GM12878 (cell line): ENCODE measurements around the gene KLF4. TPM values are rescaled to one million over a fixed set of nuclear protein-coding genes. Genes with fewer than 3 reads are reported as not detected.
A peak's percentile ranks its signal among the peaks of the same experiment; 100 is the strongest.

Source experiments
- ATAC-seq: fragments of 200-7000 bp; cut with Tn5 transposase; 3 replicates; pipeline ENCODE4 v1.9.1; 2020; ENCODE audit warnings: mild to moderate bottlenecking, moderate library complexity
- BruUV-seq: library from RNA; stranded (reverse); fragments of 400-500 nt; replicated peaks from 2 replicates; lab custom pipeline; 2021; lab: Mats Ljungman, UMichigan
- CTCF ChIA-PET: fragments of 300-600 bp; sonication (Branson Sonifier 250); formaldehyde crosslinking; extraction: SDS; loops from one replicate; lab custom pipeline; 2021; ENCODE audit warnings: inconsistent platforms; lab: Yijun Ruan, JAX
- POLR2A ChIA-PET: fragments of 350-600 bp; formaldehyde crosslinking; extraction: SDS; loops from one replicate; lab custom pipeline; 2021; ENCODE audit warnings: inconsistent platforms; lab: Charles Lee
- RAD21 ChIA-PET: fragments of 300-600 bp; sonication (Branson Sonifier 250); formaldehyde crosslinking; loops from one replicate; lab custom pipeline; 2023; ENCODE audit warnings: antibody characterized with exemption; ENCODE audit not compliant: unreplicated experiment; lab: Charles Lee
- SMC1A ChIA-PET: fragments of 300-600 bp; sonication (Branson Sonifier 250); formaldehyde crosslinking; loops from one replicate; lab custom pipeline; 2023; ENCODE audit not compliant: unreplicated experiment, uncharacterized antibody; lab: Charles Lee
- DNase-seq: peaks from one replicate; pipeline ENCODE4 v3.0.0-alpha.2; 2011; ENCODE audit warnings: low read depth, low spot score
- FAIRE-seq: peaks from 3 replicates; lab custom pipeline; 2011; peaks lifted over from hg19 to GRCh38; lab: Jason Lieb, UNC
- H2AFZ ChIP-seq: 2 replicates; pipeline ENCODE4 v1.6.0; 2011; ENCODE audit warnings: low read depth, low read length, control low read depth; ENCODE audit not compliant: control insufficient read depth
- H3K27ac ChIP-seq: 2 replicates; pipeline ENCODE4 v1.5.1; 2011; ENCODE audit warnings: control low read depth; ENCODE audit not compliant: control insufficient read depth, insufficient read depth
- H3K27me3 ChIP-seq, 2 experiments: replicated peaks in 1 of 2; 2 replicates each; pipeline versions ENCODE4 v1.6.0 to v1.6.1; 2011; ENCODE audit warnings: low read length in 1 of 2; ENCODE audit not compliant: control insufficient read depth in 2 of 2, insufficient read depth in 2 of 2
- H3K36me3 ChIP-seq, 2 experiments: 2 replicates each; pipeline ENCODE4 v1.5.1; 2011; ENCODE audit warnings: low read length in 1 of 2; ENCODE audit not compliant: control insufficient read depth in 2 of 2, insufficient read depth in 2 of 2
- H3K4me1 ChIP-seq: 2 replicates; pipeline ENCODE4 v1.6.1; 2011; ENCODE audit warnings: mild to moderate bottlenecking, low read length, moderate library complexity, mixed read lengths; ENCODE audit not compliant: control insufficient read depth, insufficient read depth
- H3K4me2 ChIP-seq: 2 replicates; pipeline ENCODE4 v1.6.0; 2011; ENCODE audit warnings: control low read depth; ENCODE audit not compliant: control insufficient read depth, insufficient read depth
- H3K4me3 ChIP-seq: fragments of 200-600 bp; sonication (generic); 2 replicates; pipeline ENCODE4 v1.5.1; 2016
- H3K79me2 ChIP-seq: 2 replicates; pipeline ENCODE4 v1.6.0; 2011; ENCODE audit warnings: low read length; ENCODE audit not compliant: control insufficient read depth, insufficient read depth
- H3K9ac ChIP-seq: 2 replicates; pipeline ENCODE4 v1.8.0; 2011; ENCODE audit warnings: low read length, control low read depth, mixed read lengths; ENCODE audit not compliant: control insufficient read depth, insufficient read depth
- H3K9me3 ChIP-seq: replicated peaks from 3 replicates; pipeline ENCODE4 v1.5.1; 2011; ENCODE audit warnings: mild to moderate bottlenecking, low read length; ENCODE audit not compliant: control insufficient read depth, insufficient read depth
- H4K20me1 ChIP-seq: 2 replicates; pipeline ENCODE4 v1.6.0; 2011; ENCODE audit not compliant: control insufficient read depth, insufficient read depth
- ATF2 ChIP-seq: IDR thresholded peaks from 2 replicates; pipeline ENCODE4 v1.6.1; 2012; ENCODE audit warnings: low read length, inconsistent platforms
- CTCF ChIP-seq, 3 experiments: IDR thresholded peaks in 2 of 3; conservative IDR thresholded peaks in 1 of 3; 2 replicates each; pipeline ENCODE4 v1.5.1; 2011; ENCODE audit warnings: low read depth in 3 of 3, low read length in 3 of 3, mild to moderate bottlenecking in 3 of 3, control low read depth in 2 of 3, moderate library complexity in 2 of 3, inconsistent platforms in 1 of 3, mixed read lengths in 1 of 3; ENCODE audit not compliant: control insufficient read depth in 2 of 3, insufficient read depth in 1 of 3; ENCODE audit errors: extremely low read depth in 1 of 3
- HDAC6 ChIP-seq: fragments of 200-600 bp; sonication (generic); IDR thresholded peaks from one replicate; pipeline ENCODE4 v1.8.0; 2017; ENCODE audit warnings: antibody characterized with exemption; ENCODE audit not compliant: unreplicated experiment
- IKZF1 ChIP-seq: fragments of 450-650 bp; conservative IDR thresholded peaks from 2 replicates; pipeline ENCODE4 v1.6.1; 2017; ENCODE audit warnings: antibody characterized with exemption, mild to moderate bottlenecking
- IRF3 ChIP-seq: fragments of 450-650 bp; IDR thresholded peaks from 2 replicates; pipeline ENCODE4 v1.6.1; 2014; ENCODE audit warnings: mild to moderate bottlenecking
- IRF4 ChIP-seq: IDR thresholded peaks from 2 replicates; pipeline ENCODE4 v1.6.1; 2011; ENCODE audit warnings: low read depth, low read length
- MTA3 ChIP-seq: IDR thresholded peaks from 2 replicates; pipeline ENCODE4 v1.6.1; 2012; ENCODE audit warnings: low read length, inconsistent platforms, borderline replicate concordance
- MXI1 ChIP-seq: fragments of 150-350 bp; IDR thresholded peaks from 2 replicates; pipeline ENCODE4 v1.6.1; 2011; ENCODE audit warnings: low read depth, mild to moderate bottlenecking, inconsistent platforms, low read length, improper control_type of control experiment
- NKRF ChIP-seq: fragments of 450-650 bp; conservative IDR thresholded peaks from 2 replicates; pipeline ENCODE4 v1.6.1; 2017; ENCODE audit warnings: mild to moderate bottlenecking, moderate library complexity
- RAD21 ChIP-seq: IDR thresholded peaks from 2 replicates; pipeline ENCODE4 v1.6.1; 2011; ENCODE audit warnings: mild to moderate bottlenecking, low read depth, low read length, moderate library complexity; ENCODE audit not compliant: insufficient read depth
- RUNX3 ChIP-seq: IDR thresholded peaks from 2 replicates; pipeline ENCODE4 v1.6.1; 2012; ENCODE audit warnings: low read length, inconsistent platforms
- SMC3 ChIP-seq: IDR thresholded peaks from 2 replicates; pipeline ENCODE4 v1.6.1; 2011; ENCODE audit warnings: low read length, improper control_type of control experiment, borderline replicate concordance
- STAT3 ChIP-seq: IDR thresholded peaks from 2 replicates; pipeline ENCODE4 v1.6.1; 2011; ENCODE audit warnings: low read depth, low read length, improper control_type of control experiment
- SUZ12 ChIP-seq: fragments of 200-600 bp; sonication (generic); IDR thresholded peaks from one replicate; pipeline ENCODE4 v1.6.1; 2018; ENCODE audit warnings: antibody characterized with exemption, mild to moderate bottlenecking; ENCODE audit not compliant: unreplicated experiment
- WGBS: methylation state at CpG from one replicate; pipeline ENCODE4 v1.1.6; 2016; ENCODE audit warnings: low lambda C conversion rate; ENCODE audit not compliant: insufficient replicate concordance, insufficient coverage; ENCODE audit errors: missing lambda C conversion rate; 5-methylcytosine and 5-hydroxymethylcytosine counted together
- in situ Hi-C: fragments of 300-500 bp; cut with MboI; formaldehyde crosslinking; loops from 9 replicates; pipeline ENCODE4 v1.14.3; 2018; ENCODE audit warnings: mixed read lengths
- intact Hi-C: fragments of 100-400 bp; cut with micrococcal nuclease; formaldehyde crosslinking; loops from one replicate; pipeline ENCODE4 v1.14.2; 2022; ENCODE audit not compliant: unreplicated experiment
- polyA plus RNA-seq, 11 experiments: library from polyadenylated mRNA; depleted of rRNA in 4 of 11; unstranded in 6 of 11; stranded (reverse) in 5 of 11; fragments of >200 nt; fragmentation: Nextera tagmentation in 4 of 11; fragmentation: Illumina TruSeq in 1 of 11; extraction: Ambion mirVana in 4 of 11; extraction: Trizol in 1 of 11; gene quantifications; 1 replicate in 1 of 11; 2 replicates in 10 of 11; pipeline versions ENCODE4 v1.2.1 to v1.2.3, GENCODE V29; 2011 to 2016; ENCODE audit warnings: inconsistent platforms in 2 of 11, missing spikeins in 2 of 11, low read depth in 1 of 11
- total RNA-seq, 4 experiments: library from RNA; depleted of rRNA in 3 of 4; stranded (reverse); fragments of >200 nt in 3 of 4; fragmentation: Illumina TruSeq in 1 of 4; extraction: Trizol in 1 of 4; gene quantifications; 2 replicates each; pipeline versions ENCODE4 v1.2.1 to v1.2.3, GENCODE V29; 2013 to 2021

The KLF4 gene
- total and polyA plus RNA-seq, 10 of the 15 experiments (the other 5 are each of a cell fraction or from before 2014, with no cell fraction given) = 0.03 to 0.40 (median 0.10) TPM; not detected in 1

- TF ChIP-seq IRF4 (no peak), SUZ12 (no peak), STAT3 (no peak), IRF3 (no peak), MXI1 (no peak)
Measured at GRCh38 chr9:107466826-107467225, 22.7 kb downstream of the KLF4 start (continued).

GRCh38 chr9:107465467-107466451 lies 23.8 kb downstream of the KLF4 start:
- Histone ChIP-seq H2AFZ (no peak overlapping the region), H3K36me3 (no peaks in the 10 kb centered on the region), H3K79me2 (no peaks in the 10 kb centered on the region), H3K27me3 (peaks cover 7 to 21% of the 10 kb centered on the region in 2 experiments), H3K4me1 (no peaks in the 10 kb centered on the region), H3K9me3 (no peaks in the 10 kb centered on the region), H3K27ac (no peak overlapping the region), H3K9ac (no peak overlapping the region), H3K4me3 (no peak overlapping the region), H4K20me1 (no peaks in the 10 kb centered on the region), H3K4me2 (peak overlapping the region; percentile 62; the same call in 1 of the 2 replicates)
- CTCF ChIA-PET = interaction anchor here (0.6 to 3.5 kb wide), 14 partner anchors 10 to 1596 kb away, joined by 3 to 20 read pairs (median 3); no protein-coding TSS in a partner anchor
- POLR2A ChIA-PET = no interaction called here
- intact Hi-C loops = loop anchor here (5.0 kb wide), 1 partner anchor 1102 kb away; no protein-coding TSS in a partner anchor
- SMC1A ChIA-PET = interaction anchor here (1.0 to 1.2 kb wide), 3 partner anchors 18 to 1100 kb away, joined by 3 read pairs; no protein-coding TSS in a partner anchor
- FAIRE-seq (no peak), DNase-seq (no peak), ATAC-seq (peak; percentile 97)
- RAD21 ChIA-PET = interaction anchor here (1.1 to 1.7 kb wide), 3 partner anchors 14 to 1296 kb away, joined by 3 to 7 read pairs (median 3); no protein-coding TSS in a partner anchor
- in situ Hi-C loops = loop anchor here (10.0 kb wide), 1 partner anchor 81 kb away; no protein-coding TSS in a partner anchor
- 32% methylated on average over 42 of the region's 75 CpGs for WGBS
- no TSS peak for BruUV-seq
- TF ChIP-seq SMC3 = peak; percentile 15; the same call in 1 of the 2 replicates
- TF ChIP-seq MTA3 = no peak
- TF ChIP-seq IKZF1 = no peak
- peak; percentile 44 to 59 (median 52); a peak in 5 of 6 replicates for TF ChIP-seq CTCF (IDR thresholded peaks at IDR 0.05 in 2 of 3, conservative IDR thresholded peaks at IDR 0.05 in 1 of 3; ENCODE audit: control insufficient read depth in 2 of 3, extremely low read depth in 1 of 3, insufficient read depth in 1 of 3, low read depth in 3 of 3, low read length in 3 of 3)
- TF ChIP-seq RAD21 = peak; percentile 50; the same call in 1 of the 2 replicates
- no peak for TF ChIP-seq RUNX3
- peak; percentile 54; the same call in 1 of the 2 replicates for TF ChIP-seq NKRF
- TF ChIP-seq ATF2 = no peak
- TF ChIP-seq HDAC6 = no peak
